Peyer's patch (tissue), 4 donors: ENCODE measurements around the gene DISP2.

Experiments used
- POLR2A ChIP-seq, 2 donors: fragments of 450-650 bp; IDR thresholded peaks; one replicate each; pipeline ENCODE4 v1.5.1; 2017; ENCODE audit warnings: antibody characterized with exemption in 2 of 2, mild to moderate bottlenecking in 2 of 2, moderate library complexity in 2 of 2
- TF ChIP-seq, protein P1 (sequence below), 6 experiments: fragments of 450-650 bp in 4 of 6; fragments of 200-600 bp in 2 of 6; sonication (generic) in 1 of 6; IDR thresholded peaks; one replicate each; pipeline ENCODE4 v1.5.1; 2017 to 2019; ENCODE audit warnings: antibody characterized with exemption in 6 of 6, mild to moderate bottlenecking in 3 of 6, moderate library complexity in 1 of 6

DNA sequence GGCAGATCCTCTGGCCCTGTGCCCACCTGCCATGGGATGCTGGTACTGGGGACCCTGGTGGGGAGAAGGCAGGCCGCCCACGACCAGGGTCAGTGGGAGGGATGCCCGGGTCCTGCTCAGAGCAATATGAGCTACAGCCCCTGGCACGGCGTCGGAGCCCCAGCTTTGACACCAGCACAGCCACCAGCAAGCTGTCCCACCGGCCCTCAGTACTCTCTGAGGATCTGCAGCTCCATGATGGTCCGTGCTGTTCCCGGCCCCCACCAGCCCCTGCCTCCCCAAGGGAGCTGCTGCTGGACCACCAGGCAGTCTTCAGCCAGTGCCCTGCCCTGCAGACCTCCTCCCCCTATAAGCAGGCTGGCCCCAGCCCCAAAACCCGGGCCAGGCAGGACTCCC is 11.5 kb downstream of the DISP2 start:
- TF ChIP-seq, protein P1, sequence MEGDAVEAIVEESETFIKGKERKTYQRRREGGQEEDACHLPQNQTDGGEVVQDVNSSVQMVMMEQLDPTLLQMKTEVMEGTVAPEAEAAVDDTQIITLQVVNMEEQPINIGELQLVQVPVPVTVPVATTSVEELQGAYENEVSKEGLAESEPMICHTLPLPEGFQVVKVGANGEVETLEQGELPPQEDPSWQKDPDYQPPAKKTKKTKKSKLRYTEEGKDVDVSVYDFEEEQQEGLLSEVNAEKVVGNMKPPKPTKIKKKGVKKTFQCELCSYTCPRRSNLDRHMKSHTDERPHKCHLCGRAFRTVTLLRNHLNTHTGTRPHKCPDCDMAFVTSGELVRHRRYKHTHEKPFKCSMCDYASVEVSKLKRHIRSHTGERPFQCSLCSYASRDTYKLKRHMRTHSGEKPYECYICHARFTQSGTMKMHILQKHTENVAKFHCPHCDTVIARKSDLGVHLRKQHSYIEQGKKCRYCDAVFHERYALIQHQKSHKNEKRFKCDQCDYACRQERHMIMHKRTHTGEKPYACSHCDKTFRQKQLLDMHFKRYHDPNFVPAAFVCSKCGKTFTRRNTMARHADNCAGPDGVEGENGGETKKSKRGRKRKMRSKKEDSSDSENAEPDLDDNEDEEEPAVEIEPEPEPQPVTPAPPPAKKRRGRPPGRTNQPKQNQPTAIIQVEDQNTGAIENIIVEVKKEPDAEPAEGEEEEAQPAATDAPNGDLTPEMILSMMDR (IDR thresholded peaks at IDR 0.05): no peak
- TF ChIP-seq POLR2A (IDR thresholded peaks at IDR 0.05): no peak
